HEK293 (cell line): ENCODE data around the gene SEC24C.

Experiments used
- CTCF ChIP-seq: fragments of 450-650 bp; formaldehyde crosslinking; IDR thresholded peaks from 2 replicates; pipeline ENCODE4 v1.5.1; 2016; ENCODE audit warnings: missing biosample characterization, missing genetic modification characterization
- MZF1 ChIP-seq: fragments of 450-650 bp; formaldehyde crosslinking; IDR thresholded peaks from 2 replicates; pipeline ENCODE4 v1.5.1; 2017; ENCODE audit warnings: missing biosample characterization, missing genetic modification characterization, borderline replicate concordance
- SP2 ChIP-seq: fragments of 450-650 bp; formaldehyde crosslinking; IDR thresholded peaks from 2 replicates; pipeline ENCODE4 v1.5.1; 2016; ENCODE audit warnings: missing biosample characterization, missing genetic modification characterization
- ZBTB21 ChIP-seq: fragments of 450-650 bp; formaldehyde crosslinking; IDR thresholded peaks from 2 replicates; pipeline ENCODE4 v1.5.1; 2017; ENCODE audit warnings: missing biosample characterization, missing genetic modification characterization
- ZBTB44 ChIP-seq: fragments of 450-650 bp; IDR thresholded peaks from 2 replicates; pipeline ENCODE4 v1.5.1; 2018; ENCODE audit warnings: missing biosample characterization, mild to moderate bottlenecking, missing genetic modification characterization
- ZBTB48 ChIP-seq: fragments of 450-650 bp; formaldehyde crosslinking; IDR thresholded peaks from 2 replicates; pipeline ENCODE4 v1.5.1; 2016; ENCODE audit warnings: missing biosample characterization, missing genetic modification characterization
- ZNF184 ChIP-seq: fragments of 450-650 bp; IDR thresholded peaks from 2 replicates; pipeline ENCODE4 v1.5.1; 2018; ENCODE audit warnings: missing biosample characterization, mild to moderate bottlenecking, missing genetic modification characterization
- ZNF26 ChIP-seq: fragments of 450-650 bp; formaldehyde crosslinking; IDR thresholded peaks from 2 replicates; pipeline ENCODE4 v1.5.1; 2016; ENCODE audit warnings: missing biosample characterization, missing genetic modification characterization
- ZNF423 ChIP-seq: fragments of 450-650 bp; formaldehyde crosslinking; IDR thresholded peaks from 2 replicates; pipeline ENCODE4 v1.5.1; 2016; ENCODE audit warnings: missing biosample characterization, missing genetic modification characterization
- ZNF510 ChIP-seq: fragments of 450-650 bp; formaldehyde crosslinking; IDR thresholded peaks from 2 replicates; pipeline ENCODE4 v1.5.1; 2018; ENCODE audit warnings: mild to moderate bottlenecking, missing genetic modification characterization, missing biosample characterization; ENCODE audit not compliant: insufficient replicate concordance
- ZNF561 ChIP-seq: fragments of 450-650 bp; IDR thresholded peaks from 2 replicates; pipeline ENCODE4 v1.5.1; 2018; ENCODE audit warnings: missing biosample characterization, missing genetic modification characterization, borderline replicate concordance
- ZNF596 ChIP-seq: fragments of 450-650 bp; IDR thresholded peaks from 2 replicates; pipeline ENCODE4 v1.5.0; 2018; ENCODE audit warnings: missing biosample characterization, mild to moderate bottlenecking, missing genetic modification characterization, moderate library complexity
- ZNF707 ChIP-seq: fragments of 450-650 bp; formaldehyde crosslinking; IDR thresholded peaks from 2 replicates; pipeline ENCODE4 v1.5.1; 2016; ENCODE audit warnings: missing biosample characterization, missing genetic modification characterization
- ZNF777 ChIP-seq: fragments of 450-650 bp; formaldehyde crosslinking; IDR thresholded peaks from 2 replicates; pipeline ENCODE4 v1.5.1; 2017; ENCODE audit warnings: missing biosample characterization, missing genetic modification characterization, borderline replicate concordance

- TF ChIP-seq ZBTB21 (tag by site-specific recombination): no peak
- no peak for TF ChIP-seq ZNF707 (tag by site-specific recombination)
- no peak for TF ChIP-seq ZBTB44 (tag by site-specific recombination)
- no peak for TF ChIP-seq ZNF561
- no peak for TF ChIP-seq ZBTB48 (tag by site-specific recombination)
- no peak for TF ChIP-seq SP2
- no peak for TF ChIP-seq CTCF (tag by site-specific recombination)
- no peak for TF ChIP-seq ZNF596 (tag by site-specific recombination)
- TF ChIP-seq ZNF26 (tag by site-specific recombination): no peak
- no peak for TF ChIP-seq MZF1
- no peak for TF ChIP-seq ZNF777 (tag by site-specific recombination)
- no peak for TF ChIP-seq ZNF510 (tag by site-specific recombination)
- TF ChIP-seq ZNF184 (tag by site-specific recombination): no peak
- no peak for TF ChIP-seq ZNF423 (tag by site-specific recombination)
These were observed 69.2 kb downstream of the SEC24C start for GRCh38 chr10:73813333-73813732.
